ENCODE measurements around the gene STX10.
A peak's percentile ranks its signal among the peaks of the same experiment; 100 is the strongest.

Gene STX10

GRCh38 chr19:13120031-13120430 lies 30.1 kb downstream of the STX10 start:
- Histone ChIP-seq H3K9me3 (ENCODE audit: low read length) (no peaks in the 10 kb centered on the region), H3K9ac (ENCODE audit: low read length) (peak overlapping the region; percentile 99; the same call in 1 of the 2 replicates), H3K9me2 (ENCODE audit: low read depth, low read length) (no peaks in the 10 kb centered on the region), H3K4me3 (ENCODE audit: low read depth, low read length, poor library complexity, severe bottlenecking) (peak overlapping the region; percentile 100), H3K36me3 (ENCODE audit: insufficient read depth, low read length) (peaks cover 27% of the 10 kb centered on the region; the same call in 1 of the 2 replicates), H3K4me1 (ENCODE audit: insufficient read depth, low read length, severe bottlenecking) (peaks cover 51% of the 10 kb centered on the region), H4K20me1 (ENCODE audit: insufficient read depth, low read length) (no peaks in the 10 kb centered on the region), H3K79me2 (ENCODE audit: insufficient read depth, low read length) (peaks cover 44% of the 10 kb centered on the region), H3K27me3 (ENCODE audit: insufficient read depth, low read length) (no peaks in the 10 kb centered on the region), H3K27ac (ENCODE audit: low read depth, low read length, poor library complexity, severe bottlenecking) (no peak overlapping the region), H3F3A (ENCODE audit: insufficient read depth, low read length) (peaks cover 4% of the 10 kb centered on the region; the same call in 1 of the 2 replicates), H2AFZ (ENCODE audit: low read length) (no peak overlapping the region), H3K4me2 (ENCODE audit: low read length) (peak overlapping the region; percentile 80)
- TF ChIP-seq CTCF (IDR thresholded peaks at IDR 0.05; ENCODE audit: low read length), result no peak

GRCh38 chr19:13119627-13120026 lies 30.5 kb downstream of the STX10 start:
- TF ChIP-seq CTCF (IDR thresholded peaks at IDR 0.05; ENCODE audit: low read length), result no peak
- no peak for TF ChIP-seq EZH2 (IDR thresholded peaks at IDR 0.05; ENCODE audit: borderline replicate concordance, low read length)
- Histone ChIP-seq H3K9me3 (ENCODE audit: low read length) (no peaks in the 10 kb centered on the region), H3K9me2 (ENCODE audit: low read depth, low read length) (no peaks in the 10 kb centered on the region), H3K27me3 (ENCODE audit: insufficient read depth, low read length) (no peaks in the 10 kb centered on the region), H4K20me1 (ENCODE audit: insufficient read depth, low read length) (no peaks in the 10 kb centered on the region), H3K4me1 (ENCODE audit: insufficient read depth, low read length, severe bottlenecking) (peaks cover 52% of the 10 kb centered on the region), H3K4me2 (ENCODE audit: low read length) (peak overlapping the region; percentile 80), H3K79me2 (ENCODE audit: insufficient read depth, low read length) (peaks cover 44% of the 10 kb centered on the region), H3K4me3 (ENCODE audit: low read depth, low read length, poor library complexity, severe bottlenecking) (peak overlapping the region; percentile 100), H3K36me3 (ENCODE audit: insufficient read depth, low read length) (peaks cover 23% of the 10 kb centered on the region; the same call in 1 of the 2 replicates), H3K27ac (ENCODE audit: low read depth, low read length, poor library complexity, severe bottlenecking) (no peak overlapping the region), H3F3A (ENCODE audit: insufficient read depth, low read length) (peaks cover 4% of the 10 kb centered on the region; the same call in 1 of the 2 replicates), H2AFZ (ENCODE audit: low read length) (no peak overlapping the region), H3K9ac (ENCODE audit: low read length) (peak overlapping the region; percentile 99)

GRCh38 chr19:13118424-13119193 lies 31.6 kb downstream of the STX10 start:
- H3K9me2 ChIP-seq (ENCODE audit: low read depth, low read length), result no peaks in the 10 kb centered on the region
- peak overlapping the region; percentile 80 for H3K4me2 ChIP-seq (ENCODE audit: low read length)
- H3K27ac ChIP-seq (ENCODE audit: low read depth, low read length, poor library complexity, severe bottlenecking), result peak overlapping the region; percentile 56
- peaks cover 44% of the 10 kb centered on the region for H3K79me2 ChIP-seq (ENCODE audit: insufficient read depth, low read length)
- no peak for TF ChIP-seq CTCF (IDR thresholded peaks at IDR 0.05; ENCODE audit: low read length)
- no peak for TF ChIP-seq EZH2 (IDR thresholded peaks at IDR 0.05; ENCODE audit: borderline replicate concordance, low read length)
- H3K36me3 ChIP-seq (ENCODE audit: insufficient read depth, low read length), result peaks cover 20% of the 10 kb centered on the region; the same call in 1 of the 2 replicates
- H3K4me3 ChIP-seq (ENCODE audit: low read depth, low read length, poor library complexity, severe bottlenecking), result peak overlapping the region; percentile 100
- H3K9ac ChIP-seq (ENCODE audit: low read length), result peak overlapping the region; percentile 99
- H2AFZ ChIP-seq (ENCODE audit: low read length), result no peak overlapping the region
- H3K4me1 ChIP-seq (ENCODE audit: insufficient read depth, low read length, severe bottlenecking), result peaks cover 52% of the 10 kb centered on the region
- no peaks in the 10 kb centered on the region for H3K9me3 ChIP-seq (ENCODE audit: low read length)
- no peaks in the 10 kb centered on the region for H3K27me3 ChIP-seq (ENCODE audit: insufficient read depth, low read length)
- peaks cover 4% of the 10 kb centered on the region; the same call in 1 of the 2 replicates for H3F3A ChIP-seq (ENCODE audit: insufficient read depth, low read length)
- H4K20me1 ChIP-seq (ENCODE audit: insufficient read depth, low read length), result no peaks in the 10 kb centered on the region
